Measurements from ENCODE around the gene AMBP. TPM values are rescaled to one million over a fixed set of nuclear protein-coding genes. Genes with fewer than 3 reads are reported as not detected.

The AMBP gene
- total and polyA plus RNA-seq, 2 of the 13 experiments (the other 11 are each of a cell fraction or from before 2014, with no cell fraction given) = 1,510 to 2,580 TPM

- TF ChIP-seq FOXP4 (CRISPR knock-in tag; IDR thresholded peaks at IDR 0.05) (peak; percentile 95), ZNF264 (CRISPR knock-in tag; IDR thresholded peaks at IDR 0.05) (peak; percentile 86; the same call in 1 of the 2 replicates), NBN (conservative IDR thresholded peaks at IDR 0.05) (no peak), THYN1 (CRISPR knock-in tag; IDR thresholded peaks at IDR 0.05; ENCODE audit: borderline replicate concordance, low read depth) (peak; percentile 98; the same call in 1 of the 2 replicates), KLF16 (CRISPR knock-in tag; IDR thresholded peaks at IDR 0.05) (peak in 1 of 2 experiments; percentile 99; a peak in 2 of 4 replicates), HNRNPK (IDR thresholded peaks at IDR 0.05; ENCODE audit: low read depth, low read length, poor library complexity, severe bottlenecking) (no peak), SETDB1 (CRISPR knock-in tag; IDR thresholded peaks at IDR 0.05; ENCODE audit: borderline replicate concordance) (no peak), HOMEZ (CRISPR knock-in tag; IDR thresholded peaks at IDR 0.05; ENCODE audit: low read depth) (0 out of 2 replicates have a peak, but pooled peaks have one; percentile 25), ZNF549 (CRISPR knock-in tag; IDR thresholded peaks at IDR 0.05) (no peak), ZNF282 (IDR thresholded peaks at IDR 0.05; ENCODE audit: partially characterized antibody) (no peak), ZNF329 (CRISPR knock-in tag; IDR thresholded peaks at IDR 0.05; ENCODE audit: low read depth) (peak; percentile 71), IRF9 (CRISPR knock-in tag; IDR thresholded peaks at IDR 0.05; ENCODE audit: borderline replicate concordance) (peak; percentile 95; the same call in 1 of the 2 replicates), BATF2 (CRISPR knock-in tag; IDR thresholded peaks at IDR 0.05) (no peak), ZBTB26 (CRISPR knock-in tag; IDR thresholded peaks at IDR 0.05; ENCODE audit: borderline replicate concordance) (peak; percentile 72; the same call in 1 of the 2 replicates), ZNF639 (CRISPR knock-in tag; conservative IDR thresholded peaks at IDR 0.05) (peak; percentile 89), TBX3 (IDR thresholded peaks at IDR 0.05; ENCODE audit: borderline replicate concordance) (peak; percentile 71; the same call in 1 of the 2 replicates), ZNF337 (CRISPR knock-in tag; IDR thresholded peaks at IDR 0.05; ENCODE audit: borderline replicate concordance, low read depth) (peak; percentile 74; the same call in 1 of the 2 replicates), ZNF362 (CRISPR knock-in tag; IDR thresholded peaks at IDR 0.05; ENCODE audit: borderline replicate concordance) (no peak)
Measured at GRCh38 chr9:114078021-114078780, at the start of gene AMBP (continued).
